Endometrial microvascular endothelial cells (primary cell): ENCODE measurements around the gene KCNIP1. TPM values are rescaled to one million over a fixed set of nuclear protein-coding genes. Genes with fewer than 3 reads are reported as not detected.

ENCODE experiments used
- in situ Hi-C: cut with HindIII; loops from 2 replicates; pipeline ENCODE4 v1.10.0; 2017; ENCODE audit warnings: low sequenced_read_pairs, low pct_unique_long_range_greater_than_20kb; ENCODE audit errors: inconsistent ontology term
- total RNA-seq: library from RNA; depleted of rRNA; stranded (reverse); fragments of >200 nt; gene quantifications from one replicate; pipeline ENCODE4 v1.2.3, GENCODE V29; 2015; ENCODE audit errors: inconsistent ontology term

KCNIP1 gene
- total RNA-seq, 1 donor from 2014 or later = not detected

DNA sequence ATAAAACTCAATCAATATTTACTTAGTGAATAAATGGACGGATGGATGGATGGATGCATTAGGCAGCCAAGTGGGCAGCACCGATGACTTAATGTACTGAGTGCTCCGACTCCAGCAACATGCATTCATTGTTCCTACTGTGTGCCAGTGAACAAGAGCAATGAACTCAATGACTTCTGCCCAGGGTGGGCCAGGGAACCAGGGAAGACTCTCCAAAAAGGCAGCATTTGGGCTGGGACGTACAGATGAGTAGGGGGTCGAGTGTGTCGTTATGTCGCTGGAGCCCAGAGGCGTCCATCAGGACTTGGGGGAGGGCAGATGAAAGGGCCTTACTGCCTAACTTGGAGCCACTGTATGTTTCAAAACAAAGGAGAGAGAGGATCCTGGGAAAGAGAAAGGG, 126.4 kb downstream of the KCNIP1 start:
- in situ Hi-C loops = no loop called here

DNA sequence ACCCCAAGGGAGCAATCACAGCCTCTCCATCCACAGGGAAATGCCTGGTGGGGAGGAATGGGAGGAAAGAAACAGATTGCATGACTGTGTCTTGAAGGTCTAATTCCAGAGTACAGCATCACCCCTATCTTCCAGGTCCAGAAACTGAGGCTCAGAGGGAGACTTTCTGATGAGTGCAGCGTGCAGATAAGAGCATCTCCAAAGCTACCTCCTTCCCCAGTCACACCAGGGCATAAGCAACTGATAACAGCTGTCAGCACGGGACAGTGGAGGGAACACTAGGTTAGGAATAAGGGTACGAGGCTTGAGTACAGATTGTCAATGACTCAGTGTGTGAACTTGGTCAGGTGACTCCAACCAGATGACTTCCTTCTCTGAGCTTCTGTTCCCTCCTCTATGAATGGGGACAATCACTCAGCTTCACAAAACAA, 126.9 kb downstream of the KCNIP1 start:
- in situ Hi-C loops = no loop called here

DNA sequence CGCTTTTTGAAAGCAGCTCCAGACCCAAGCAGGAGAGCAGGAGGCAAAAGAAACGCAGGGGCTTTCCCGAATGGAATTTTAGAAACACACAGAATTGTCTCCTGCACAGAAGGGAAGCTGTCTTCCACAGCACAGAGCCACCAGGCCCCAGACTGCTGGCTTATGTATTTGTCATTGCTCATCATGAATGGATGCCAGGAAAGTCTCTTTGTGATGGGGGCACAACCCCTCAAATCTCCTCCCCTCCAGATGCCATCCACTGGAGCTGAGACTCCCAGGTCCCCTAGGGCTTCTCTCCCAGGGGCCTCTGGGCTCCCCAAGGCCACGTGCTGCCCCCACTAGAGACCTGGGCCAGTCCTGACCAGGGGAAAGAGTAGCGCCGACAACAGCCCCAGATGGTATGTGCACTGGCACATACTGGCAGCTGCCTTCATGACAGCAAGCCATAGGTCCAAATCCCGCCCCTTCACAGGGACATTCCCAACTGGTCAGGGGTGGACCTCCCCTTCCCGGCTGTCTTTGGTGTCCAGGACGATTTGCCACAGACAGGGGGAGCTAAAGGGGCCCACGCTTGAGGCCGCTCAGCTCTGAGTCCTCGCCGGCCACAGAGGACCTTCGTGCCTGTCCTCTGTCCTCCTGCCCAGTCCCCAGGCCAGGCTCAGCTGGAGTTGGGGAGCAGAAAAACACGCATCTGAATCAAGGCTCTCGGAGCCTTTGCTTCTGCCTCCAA, 127.8 kb downstream of the KCNIP1 start:
- in situ Hi-C loops = no loop called here

DNA sequence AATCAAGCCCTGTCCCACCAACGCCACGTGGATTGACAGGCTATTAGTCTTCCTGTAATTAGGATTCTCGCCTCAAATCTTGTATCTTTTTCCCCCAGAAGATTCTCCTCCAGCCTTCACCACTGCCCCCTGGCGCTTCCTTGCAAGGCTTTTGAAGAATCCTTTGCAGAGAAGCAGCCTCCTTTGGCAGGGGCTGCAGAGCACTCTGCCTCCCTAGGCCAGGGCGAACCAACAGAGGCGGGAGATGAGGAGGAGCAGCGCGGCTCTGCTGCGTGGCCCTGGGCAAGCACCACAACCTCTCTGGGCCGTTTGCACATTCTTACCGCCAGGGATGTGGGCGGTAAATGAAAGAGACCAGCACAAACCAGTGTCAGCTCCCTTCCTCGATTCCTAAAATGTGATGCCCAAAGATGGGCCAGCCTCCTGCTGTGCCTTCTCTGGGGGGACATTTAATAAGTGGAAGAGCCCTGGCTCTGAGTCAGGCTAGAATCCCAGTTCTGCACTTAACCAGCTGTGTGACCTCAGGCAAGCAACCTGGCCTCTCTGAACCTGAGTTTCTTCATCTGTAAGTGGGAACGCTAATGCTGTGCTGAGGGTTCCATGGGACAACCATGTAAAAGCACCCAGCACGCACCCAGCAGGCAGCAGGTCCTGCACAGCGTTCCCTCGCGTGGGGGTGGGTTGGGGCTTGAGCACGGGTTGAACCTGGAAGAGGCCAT, 128.6 kb downstream of the KCNIP1 start:
- in situ Hi-C loops = no loop called here

DNA sequence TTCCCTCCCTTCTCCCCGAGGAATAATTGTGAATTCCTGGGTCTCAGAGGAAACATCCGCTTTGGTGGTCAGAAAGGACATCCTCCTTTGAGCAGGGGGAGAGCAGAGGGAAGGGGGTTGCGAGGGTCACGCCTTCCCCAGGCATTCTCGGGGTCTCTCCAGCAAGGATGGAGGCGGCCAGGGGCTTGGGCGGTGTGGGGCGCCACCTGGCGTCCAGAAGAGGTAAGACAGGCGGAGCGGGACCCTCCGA, 129.1 kb downstream of the KCNIP1 start:
- in situ Hi-C loops = no loop called here

DNA sequence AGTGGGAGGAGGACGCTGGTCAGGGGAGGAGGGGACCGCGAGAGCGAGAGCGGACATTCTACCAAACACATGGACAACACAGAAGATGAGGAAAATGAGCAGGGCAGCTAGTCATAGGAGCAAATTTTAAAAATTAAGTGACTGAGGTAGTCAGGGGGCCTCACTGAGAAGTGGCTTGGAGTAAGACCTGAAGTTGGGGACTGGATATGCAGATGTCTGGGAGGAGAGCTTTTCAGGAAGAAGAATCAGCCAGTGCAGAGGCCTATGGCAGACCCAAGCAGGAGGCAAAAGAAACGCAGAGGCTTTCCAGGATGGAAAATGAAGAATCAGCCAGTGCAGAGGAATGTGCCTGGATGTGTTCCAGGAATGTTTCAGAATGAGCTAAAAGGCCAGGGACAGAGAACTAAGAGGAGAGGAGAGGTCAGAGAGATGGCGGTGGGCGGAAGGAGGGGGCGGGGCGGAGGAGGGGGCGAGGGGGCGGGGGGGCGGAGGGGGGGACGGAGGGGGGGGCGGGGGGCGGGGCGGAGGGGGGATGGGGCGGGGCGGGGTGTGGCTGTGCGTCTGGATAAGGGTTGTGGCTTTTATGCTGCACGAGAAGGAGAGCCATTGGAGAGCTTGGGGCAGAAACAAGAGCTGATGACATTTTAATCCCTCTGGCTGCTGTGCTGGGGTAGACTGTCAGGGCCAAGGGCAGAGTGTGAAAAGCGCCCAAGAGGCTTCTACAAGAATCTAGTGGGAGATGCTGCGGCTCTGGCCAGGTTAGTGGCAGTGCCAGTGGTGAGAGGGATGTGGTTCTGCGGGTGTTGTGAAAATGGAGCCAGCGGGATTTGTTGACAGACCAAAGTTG, 129.6 kb downstream of the KCNIP1 start:
- in situ Hi-C loops = no loop called here

DNA sequence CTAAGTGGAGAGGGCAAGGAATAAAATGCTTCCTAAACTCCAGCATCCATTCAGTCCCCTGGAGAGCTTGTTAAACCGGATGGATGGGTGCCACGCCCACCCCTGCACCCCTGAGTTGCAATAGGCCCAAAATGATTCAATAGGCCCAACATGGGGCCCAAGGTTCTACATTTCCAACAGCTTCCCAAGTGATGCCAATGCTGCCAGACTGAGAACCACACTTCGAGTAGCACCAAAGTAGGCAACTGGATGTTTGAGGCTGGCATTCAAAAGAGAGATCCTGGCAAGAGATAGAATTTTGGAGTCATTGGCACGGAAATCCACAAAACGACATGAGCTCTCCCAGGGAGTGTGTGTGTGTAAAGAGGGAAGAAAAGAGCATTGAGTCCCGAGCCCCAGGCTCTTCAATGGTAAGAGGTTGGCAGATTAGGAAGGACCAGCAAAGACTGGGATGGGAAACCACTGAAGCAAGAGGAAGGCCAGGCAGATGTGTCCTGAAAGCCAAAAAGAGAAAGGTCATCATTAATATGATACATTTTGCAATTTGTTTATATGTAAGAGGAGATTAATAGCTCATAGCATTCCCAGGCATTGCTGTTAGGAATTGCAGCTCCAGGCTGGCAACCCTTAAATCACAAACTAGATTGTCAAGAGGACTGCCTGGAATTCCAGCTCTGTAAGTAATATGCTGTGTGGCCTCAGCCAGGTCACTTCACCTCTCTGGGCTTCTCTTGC, 130.6 kb downstream of the KCNIP1 start:
- in situ Hi-C loops = no loop called here

DNA sequence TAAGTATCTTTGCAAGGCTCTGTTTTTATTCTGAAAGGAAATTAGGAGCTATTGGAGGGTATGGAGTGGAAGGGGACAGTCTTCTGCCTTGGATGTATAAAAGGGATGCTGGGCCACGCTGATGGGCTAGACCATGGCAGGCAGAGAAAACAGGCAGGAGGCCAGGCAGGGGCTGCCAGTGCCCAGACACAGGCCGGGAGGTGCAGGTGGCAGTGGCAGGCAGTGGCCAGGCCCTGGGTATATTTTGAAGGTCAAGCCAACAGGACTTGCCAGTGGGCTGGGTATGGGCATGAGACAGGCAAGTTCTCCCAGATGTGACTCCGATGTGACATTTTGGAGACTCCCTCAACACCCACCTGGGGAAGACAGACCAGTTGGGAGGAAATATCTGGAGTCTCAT, 131.9 kb downstream of the KCNIP1 start:
- in situ Hi-C loops = no loop called here

DNA sequence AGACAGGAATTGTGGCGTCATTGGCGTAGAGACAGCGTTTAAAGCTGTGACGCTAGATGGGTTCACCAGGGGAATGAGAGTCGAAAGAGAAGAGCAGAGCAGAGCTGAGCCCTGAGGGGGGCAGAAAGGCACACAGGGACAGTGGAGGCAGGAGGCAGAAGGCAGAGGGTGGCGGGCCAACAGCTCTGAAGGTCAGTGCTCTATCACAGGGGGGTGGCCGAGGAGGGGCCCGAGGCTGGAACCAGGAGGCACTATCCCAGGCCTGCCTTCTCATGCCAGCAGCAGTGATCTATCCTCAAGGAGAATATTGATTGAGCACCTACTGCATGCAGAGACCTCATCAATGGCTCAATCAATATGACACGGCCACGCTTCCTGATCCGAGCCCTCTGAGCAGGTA, 132.4 kb downstream of the KCNIP1 start:
- in situ Hi-C loops = no loop called here

DNA sequence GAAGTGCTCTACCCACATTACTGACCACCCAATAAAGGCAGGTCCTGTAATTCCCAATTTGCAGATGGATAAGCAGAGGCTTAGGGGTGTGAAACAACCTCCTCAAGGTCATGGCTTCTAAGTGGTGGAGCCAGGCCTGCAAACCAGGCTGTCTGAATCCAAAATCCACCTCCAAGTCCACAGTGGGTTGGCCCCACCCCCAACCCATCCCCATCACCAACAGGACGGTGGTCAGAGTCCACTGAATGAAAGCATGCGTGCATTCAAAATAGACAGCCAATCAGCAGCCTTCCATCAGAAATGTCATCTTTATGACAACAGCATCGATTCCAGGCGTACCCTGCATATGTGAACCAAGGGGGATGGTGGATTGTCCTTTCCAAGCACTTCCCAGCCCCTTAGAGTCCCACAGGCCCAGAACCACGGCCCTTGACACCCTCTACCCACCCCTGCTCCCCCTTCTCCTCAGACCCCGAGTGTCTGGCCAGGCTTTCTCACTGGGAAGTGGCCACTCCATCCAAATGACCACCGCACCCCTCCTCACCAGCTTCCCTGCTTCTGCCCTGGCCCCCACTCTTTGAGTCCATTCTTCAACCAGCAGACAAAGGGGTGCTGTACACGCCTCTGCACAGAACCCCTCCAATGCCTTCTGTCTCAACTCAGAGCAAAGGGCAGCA, 133.1 kb downstream of the KCNIP1 start:
- in situ Hi-C loops = no loop called here

DNA sequence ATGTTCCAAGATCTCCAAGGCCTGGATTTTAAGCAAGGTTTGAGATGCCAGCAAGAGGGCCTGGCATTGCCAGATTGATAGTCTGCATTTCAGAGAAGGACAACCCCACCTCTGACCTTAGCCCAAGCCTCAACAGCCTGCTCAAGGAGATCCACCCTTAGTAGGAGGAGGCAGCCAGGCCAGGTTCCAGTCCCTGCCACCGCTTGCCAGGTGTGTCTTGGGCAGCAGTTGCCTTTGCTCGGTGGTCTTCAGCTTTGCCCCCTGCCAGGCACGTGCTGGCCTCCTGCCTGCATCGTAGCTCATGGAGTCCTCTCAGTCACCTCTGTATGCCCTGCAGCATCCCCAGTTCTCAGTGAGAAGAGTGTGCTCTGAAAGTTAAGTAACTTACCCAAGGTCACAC, 134.2 kb downstream of the KCNIP1 start:
- in situ Hi-C loops = no loop called here

DNA sequence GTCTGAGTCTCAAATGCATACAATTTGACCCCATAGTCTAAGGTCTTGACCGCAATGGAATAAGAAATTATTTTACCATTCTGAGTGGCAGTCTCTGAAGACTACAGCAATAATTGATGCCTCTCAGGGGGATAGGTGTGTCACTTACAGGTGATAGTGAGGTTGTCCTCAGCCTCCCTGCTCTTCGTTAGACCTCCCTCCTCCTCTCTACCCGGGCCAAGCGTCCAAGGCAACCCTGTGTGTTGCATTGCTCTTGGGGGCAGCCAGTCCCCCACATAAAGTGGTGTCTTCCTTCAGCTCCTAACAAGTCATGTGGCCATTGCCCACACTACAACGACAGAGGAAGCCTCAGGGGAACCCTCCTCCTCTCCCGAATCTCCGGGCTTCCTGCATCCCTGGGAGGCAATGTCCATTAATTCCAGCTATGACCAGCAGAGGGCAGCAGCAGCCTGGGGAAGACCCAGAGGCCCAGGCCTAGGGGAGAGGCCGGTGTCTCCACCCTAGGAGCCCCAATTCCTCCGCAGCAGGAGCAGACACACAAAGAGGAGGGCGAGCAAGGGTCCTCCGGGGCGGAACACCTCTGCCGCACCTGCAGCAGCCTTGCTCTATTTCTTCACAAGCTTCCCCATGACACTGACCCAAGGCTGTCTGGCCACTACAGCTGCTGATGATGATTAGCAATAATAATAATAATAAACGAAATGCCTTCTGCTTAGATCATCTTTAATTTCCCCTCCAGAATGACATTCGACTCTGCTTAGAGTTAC, 134.8 kb downstream of the KCNIP1 start:
- in situ Hi-C loops = no loop called here

DNA sequence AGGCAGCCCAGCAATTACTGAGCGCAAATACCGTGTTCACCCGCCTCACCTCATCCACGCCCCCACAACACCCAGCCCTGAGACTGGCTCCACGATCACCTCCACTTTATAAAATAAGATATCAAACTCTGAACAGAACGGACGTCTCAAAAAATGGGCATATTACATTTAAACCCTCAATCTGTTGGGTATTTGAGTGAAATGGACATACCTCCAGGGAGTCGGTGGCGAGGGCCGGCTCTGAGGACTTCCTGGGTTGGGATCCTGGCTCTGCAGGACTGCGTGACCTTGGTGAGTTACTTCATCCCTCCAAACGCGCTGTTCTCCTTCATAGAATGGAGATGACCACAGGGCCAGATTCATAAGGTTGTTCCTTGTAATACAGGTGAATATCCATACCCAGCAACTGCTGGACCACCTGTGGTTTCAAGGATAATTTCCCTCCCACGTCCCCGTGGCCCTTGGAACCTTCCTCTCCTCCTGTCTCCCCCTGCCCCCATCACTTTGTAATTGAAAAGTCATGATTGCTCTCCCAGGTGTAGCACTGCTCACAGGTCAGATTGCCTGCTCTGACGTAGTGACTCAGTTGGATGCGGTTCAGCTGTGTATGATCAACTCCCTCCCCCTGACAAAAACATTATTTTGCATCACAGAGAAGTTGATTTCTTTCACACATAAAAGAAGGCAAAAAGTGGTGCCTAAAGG, 135.6 kb downstream of the KCNIP1 start:
- in situ Hi-C loops = no loop called here

DNA sequence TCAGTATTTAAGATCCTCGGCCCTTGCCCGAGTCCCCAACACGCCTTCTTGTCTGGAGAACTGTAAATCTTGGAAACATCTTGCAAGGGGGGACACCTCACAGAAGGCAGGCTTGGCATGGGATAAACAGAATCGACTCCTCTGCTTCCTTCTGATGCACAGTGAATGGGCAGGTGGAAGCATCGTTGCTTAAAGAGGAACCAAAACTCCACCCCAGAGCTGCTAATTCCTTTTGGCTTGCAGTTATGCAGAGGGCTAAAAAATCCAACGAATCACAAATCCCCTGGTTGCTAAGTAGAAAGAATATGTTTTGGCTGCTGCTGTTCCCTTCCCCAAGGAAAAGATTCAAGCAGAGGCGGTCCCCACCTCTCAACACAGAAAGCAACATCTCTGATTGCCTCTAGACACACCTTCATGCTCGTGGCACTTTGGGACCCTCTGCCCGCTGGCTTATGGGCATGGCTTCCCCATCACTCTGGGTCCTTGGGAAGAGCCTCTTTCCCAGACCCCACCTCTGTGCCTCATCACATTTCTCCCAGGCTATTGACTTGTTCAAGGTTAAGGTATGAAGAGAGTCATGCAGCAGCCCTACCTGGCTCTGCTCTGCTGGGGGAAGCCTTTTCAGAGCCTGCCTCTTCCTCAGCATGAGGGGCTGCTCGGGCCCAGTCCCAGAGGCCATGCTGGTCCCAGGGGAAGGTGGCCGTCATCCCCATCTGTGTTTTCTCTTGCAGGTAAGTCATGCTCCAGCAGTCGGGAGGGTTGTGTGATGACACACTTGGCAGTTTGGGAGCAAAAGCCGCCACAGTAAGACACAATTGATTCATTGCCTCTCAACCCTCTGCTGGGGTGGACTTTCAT, 137.1 kb downstream of the KCNIP1 start:
- in situ Hi-C loops = no loop called here

DNA sequence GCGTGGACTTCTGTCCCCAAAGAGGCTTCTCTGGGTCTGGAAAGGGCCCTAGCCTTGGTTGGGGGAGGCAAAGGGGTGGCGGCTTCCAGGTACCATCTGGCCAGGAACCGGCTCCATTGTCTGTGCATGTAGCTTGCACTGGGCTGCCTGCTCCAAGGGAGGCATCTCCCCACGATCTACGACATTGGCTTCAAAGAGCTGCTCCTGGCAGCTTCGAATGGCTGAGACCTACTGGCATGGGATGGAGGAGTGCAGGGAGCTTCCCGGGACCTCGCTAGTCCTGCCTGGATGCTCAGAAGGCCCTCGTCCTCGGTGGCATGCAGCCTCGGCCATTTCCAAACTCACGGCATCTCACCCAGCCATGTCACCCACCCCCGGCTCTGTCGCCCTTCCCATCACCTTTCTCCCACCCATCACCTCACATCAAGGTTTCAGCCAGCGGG, 137.8 kb downstream of the KCNIP1 start:
- in situ Hi-C loops = no loop called here

DNA sequence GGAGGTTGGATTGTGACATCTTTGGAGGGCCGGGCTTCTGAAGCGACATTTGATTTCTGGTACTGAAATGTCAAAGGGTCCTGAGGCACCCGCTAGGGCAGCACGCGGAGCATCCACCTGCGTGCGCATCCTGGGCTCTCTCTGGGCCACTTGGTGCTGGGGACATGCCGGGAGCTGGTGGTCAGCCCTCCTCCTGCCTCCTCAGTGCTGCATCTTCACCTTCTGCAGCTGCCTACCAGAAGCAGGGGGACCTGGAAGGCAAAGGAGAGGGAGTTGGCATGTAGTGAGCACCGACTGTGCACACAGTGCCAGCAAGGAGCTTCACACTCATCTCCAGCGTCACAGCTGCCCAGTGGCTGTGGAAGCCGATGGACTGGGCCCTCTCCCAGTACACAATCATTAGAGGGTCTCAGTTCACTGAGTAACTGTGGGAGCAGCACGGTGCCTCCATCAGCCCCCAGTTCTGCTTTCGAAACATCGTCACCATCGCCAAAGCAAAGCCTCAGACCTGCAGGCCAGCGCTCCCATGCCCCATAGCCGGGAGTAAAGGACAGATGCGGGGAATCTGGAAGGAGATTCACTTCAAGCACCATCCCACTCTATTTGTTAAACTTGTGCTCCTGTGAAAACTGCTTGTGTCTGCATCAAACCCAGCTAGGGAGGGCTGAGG, 138.4 kb downstream of the KCNIP1 start:
- in situ Hi-C loops = no loop called here
